GM21528 (cell line): ENCODE data around the gene GPR34.
"Not testable (repeated sequence)": the region's sequence is repeated elsewhere in the genome, so short reads cannot be mapped to it uniquely, and the experiment has no call there.

ENCODE experiments used
- ATAC-seq: cut with Tn5 transposase; IDR thresholded peaks from one replicate; pipeline ENCODE4 v1.9.1; 2021; ENCODE audit warnings: mild to moderate bottlenecking, moderate library complexity; ENCODE audit not compliant: unreplicated experiment, low FRiP score

The GPR34 gene

DNA sequence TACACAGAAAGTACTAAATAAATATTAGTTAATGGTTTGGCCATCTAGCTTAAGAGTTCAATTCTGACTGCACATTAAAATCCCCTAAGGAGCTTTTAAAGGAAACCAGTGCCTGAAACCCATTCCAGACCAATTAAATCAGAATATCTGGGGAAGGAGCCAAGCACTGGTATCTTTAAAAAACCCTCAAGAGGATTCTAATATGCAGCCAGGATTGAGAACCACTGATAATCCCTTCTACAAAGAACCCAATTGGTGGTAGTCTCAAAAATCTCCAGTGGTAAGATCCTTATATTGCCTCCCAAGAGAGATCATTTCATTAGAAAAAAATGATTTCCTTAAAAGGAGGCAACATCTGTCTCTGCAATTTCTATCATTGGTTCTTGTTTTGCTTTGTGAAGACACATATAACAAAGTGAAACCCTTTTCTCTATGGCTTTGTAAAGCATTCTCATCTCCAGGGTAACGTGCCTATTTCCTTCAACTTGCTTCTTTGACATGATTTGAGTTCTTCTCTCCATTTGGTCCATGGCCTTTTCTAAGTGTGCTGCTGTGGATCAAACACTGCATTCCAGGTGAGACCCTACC is 3.5 kb downstream of the GPR34 start:
- no peak for ATAC-seq

- no peak for ATAC-seq
Measured at GRCh38 chrX:41693024-41693423, 4.3 kb downstream of the GPR34 start.

DNA sequence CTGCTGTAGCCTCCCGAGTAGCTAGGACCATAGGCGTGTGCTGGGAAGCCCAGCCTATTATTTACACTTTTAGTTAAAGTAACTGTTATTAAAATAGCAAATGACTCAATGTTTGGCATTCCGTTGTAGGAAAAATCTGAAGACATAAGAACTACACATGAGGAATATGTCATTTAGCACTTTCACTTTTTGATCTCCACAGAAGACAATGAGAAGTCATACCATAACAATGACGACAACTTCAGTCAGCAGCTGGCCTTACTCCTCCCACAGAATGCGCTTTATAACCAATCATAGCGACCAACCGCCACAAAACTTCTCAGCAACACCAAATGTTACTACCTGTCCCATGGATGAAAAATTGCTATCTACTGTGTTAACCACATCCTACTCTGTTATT is 6.7 kb downstream of the GPR34 start:
- ATAC-seq: no peak

GRCh38 chrX:41703574-41704029 is 14.8 kb downstream of the GPR34 start:
- no peak for ATAC-seq

DNA sequence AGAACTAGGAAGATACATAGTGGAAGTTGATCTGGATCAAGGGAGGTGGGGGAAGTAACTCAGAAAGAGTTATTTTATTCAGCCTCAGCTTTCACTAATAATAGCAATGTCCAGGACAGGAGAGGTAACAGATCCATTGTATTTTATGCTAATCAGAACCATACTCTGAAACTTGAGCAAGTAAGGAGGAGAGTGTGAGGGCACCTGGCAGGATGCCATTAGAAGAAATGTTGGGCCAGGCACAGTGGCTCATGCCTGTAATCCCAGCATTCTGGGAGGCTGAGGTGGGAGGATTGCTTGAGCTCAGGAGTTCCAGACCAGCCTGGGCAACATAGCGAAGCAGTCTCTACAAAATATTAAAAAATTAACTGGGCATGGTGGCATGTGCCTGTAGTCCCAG is 16.3 kb downstream of the GPR34 start:
- no peak for ATAC-seq

DNA sequence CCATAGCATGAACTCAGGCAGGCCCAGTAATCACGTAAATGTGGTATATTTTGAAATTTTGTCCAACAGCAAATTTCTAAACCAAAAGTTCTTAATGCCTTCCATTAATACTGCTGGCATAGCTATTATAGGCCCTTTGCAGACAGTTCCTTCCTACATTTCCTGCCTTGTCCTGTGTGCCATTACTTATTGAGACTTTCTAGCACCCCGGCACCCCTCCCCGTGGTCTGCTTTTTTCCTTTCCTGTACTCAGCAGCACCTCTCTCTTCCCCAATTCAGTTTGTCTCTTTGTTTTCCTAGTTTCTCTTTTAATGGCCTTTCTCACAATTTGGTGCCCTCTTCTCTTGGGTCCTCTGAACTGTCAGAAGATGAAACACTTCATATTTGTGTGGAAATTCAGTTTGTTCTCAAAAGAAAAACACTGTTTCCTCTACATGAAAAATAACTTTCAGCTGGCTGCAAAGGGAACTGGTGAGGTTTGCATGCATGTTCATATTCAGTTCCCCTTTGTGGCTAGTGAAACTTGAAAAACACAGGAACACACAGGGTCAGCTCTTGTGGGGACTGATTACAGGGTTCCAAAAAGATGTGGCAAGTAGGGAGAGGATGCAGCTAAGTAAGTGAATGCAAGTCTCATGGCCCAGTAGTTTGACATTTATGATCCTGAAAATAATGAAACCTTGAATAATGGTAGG is 17.1 kb downstream of the GPR34 start:
- no peak for ATAC-seq

DNA sequence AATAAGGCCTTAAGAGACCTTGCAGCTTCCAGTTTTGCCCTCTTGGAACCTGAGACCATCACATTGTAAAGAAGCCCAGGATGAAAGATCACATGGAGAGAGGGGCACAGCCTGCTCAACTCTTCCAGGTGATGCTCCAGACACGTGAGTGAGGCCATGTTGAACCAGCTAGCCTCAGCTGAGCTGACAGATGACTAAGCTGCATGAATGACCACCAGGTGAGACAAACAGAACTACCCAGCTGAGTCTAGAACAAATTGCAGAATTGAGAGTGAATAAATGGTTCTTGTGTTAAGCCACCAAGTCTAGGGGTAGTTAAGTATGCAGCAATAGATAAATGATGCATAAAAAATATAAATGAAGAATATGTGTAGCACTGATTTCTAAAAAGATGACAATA is 18.4 kb downstream of the GPR34 start:
- ATAC-seq: no peak

GRCh38 chrX:41708486-41708885 is 19.7 kb downstream of the GPR34 start:
- no peak for ATAC-seq

DNA sequence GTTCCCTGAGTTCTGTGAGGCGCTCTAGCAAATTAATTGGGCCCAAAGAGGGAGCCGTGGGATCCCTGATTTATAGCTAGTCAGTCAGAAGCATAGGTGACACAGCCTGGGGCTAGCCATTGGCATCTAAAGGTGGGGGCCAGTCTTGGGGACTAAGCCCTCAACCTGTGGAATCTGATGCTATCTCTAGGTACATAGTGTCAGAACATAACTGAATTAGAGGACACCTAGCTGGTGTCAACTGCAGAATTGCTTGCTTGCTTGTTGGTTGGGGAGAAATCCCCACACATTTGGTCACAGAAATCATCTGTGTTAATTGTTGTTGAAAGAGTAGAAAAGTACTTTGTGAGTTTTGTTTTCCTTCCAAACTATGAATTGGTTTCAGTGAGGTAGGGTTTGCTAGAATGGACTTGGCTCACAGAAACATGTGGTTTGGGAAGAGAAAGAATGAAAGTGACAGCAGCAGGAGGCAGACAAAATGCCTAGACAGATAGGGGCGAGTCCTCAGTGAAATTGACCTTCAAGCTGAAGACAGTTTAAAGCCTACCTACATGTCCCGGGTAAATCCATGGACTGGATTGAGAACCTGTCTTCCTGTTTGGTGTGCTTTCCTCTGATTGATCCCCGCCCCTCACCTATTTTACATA is 22.4 kb downstream of the GPR34 start:
- no peak for ATAC-seq

GRCh38 chrX:41716222-41716621 is 27.4 kb downstream of the GPR34 start:
- ATAC-seq: no peak

DNA sequence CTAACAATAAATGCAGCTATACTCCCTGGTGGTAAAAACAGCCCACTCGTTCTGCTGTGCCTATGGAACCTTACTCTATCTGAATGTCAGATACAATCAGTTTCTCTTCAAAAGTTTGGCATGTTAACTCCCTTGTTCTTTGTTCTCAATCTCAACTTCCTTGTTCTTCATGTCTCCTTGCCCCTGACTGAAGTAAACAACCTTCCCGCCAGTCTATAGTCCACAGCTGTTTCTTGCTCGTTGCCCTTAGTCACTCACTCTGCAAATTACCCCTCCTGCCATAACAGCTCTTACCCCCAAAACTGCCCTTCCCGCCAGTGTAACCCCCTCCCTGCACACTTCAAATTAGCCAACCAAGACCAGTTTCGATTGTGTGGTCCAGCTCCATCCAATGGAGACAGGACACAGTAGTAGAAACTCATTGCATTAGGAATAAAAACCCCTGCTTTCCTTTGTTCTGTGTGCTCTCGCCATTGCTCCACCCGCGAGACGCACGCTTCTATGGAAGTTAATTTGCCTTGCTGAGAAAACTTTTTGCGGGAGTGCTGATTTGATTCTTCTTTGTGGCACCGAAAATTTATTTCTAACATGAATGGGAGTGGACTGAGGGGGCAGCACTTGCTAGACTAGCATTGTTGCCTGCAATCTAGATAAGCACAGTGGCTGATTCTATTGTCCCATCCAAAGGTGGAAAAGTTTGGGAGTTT is 28.1 kb downstream of the GPR34 start:
- ATAC-seq: no peak

GRCh38 chrX:41718481-41719235 is 29.9 kb downstream of the GPR34 start:
- ATAC-seq: no peak

DNA sequence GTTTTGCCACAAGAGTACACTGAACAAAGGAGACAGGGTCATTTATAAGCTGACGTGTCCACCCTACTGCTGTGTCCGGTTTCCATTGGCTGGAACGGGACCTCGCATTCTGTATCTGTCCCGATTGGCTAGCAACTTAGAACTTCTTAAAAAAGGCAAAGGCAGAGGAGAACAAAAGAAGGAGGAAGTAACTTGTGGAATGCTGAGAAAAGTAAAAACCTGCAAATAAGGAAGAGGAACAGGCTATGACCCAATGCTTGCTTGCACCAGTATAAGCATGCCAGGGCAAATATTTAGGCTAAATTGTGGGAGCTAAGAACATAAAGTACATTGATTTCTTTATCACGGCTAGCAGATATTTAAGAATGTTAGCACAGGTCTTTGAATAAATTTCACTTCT is 30.8 kb downstream of the GPR34 start:
- ATAC-seq: not testable (repeated sequence)

- ATAC-seq: peak; percentile 82
Measured at GRCh38 chrX:41720125-41720779, 31.5 kb downstream of the GPR34 start.

DNA sequence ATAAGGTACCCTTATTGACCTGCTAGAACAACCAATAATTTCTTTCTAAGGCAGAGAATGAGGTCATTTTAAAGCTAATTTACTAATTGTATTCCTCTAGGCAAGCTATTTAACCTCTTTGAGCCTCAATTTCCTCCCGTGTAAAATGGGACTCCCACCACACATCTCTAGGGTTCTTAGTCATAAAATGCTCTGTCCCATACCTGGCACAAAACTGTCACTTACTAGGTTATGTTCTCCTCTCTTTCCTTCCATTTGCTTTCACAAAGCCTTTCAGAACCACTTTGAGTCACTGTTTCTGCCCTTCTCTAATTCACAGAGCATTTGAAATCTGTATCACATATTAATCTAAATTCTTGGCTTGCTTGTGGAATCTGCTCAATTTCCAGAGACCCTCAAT is 32.8 kb downstream of the GPR34 start:
- no peak for ATAC-seq

GRCh38 chrX:41722214-41722613 is 33.4 kb downstream of the GPR34 start:
- no peak for ATAC-seq

GRCh38 chrX:41722816-41723618 is 34.2 kb downstream of the GPR34 start:
- no peak for ATAC-seq

GRCh38 chrX:41723826-41724225 is 35.1 kb downstream of the GPR34 start, which contains the start of gene GPR82:
Gene GPR82 (plus strand): TSS chrX:41724181. CDS start chrX:41727027, 2,846 bp downstream.
- no peak for ATAC-seq

DNA sequence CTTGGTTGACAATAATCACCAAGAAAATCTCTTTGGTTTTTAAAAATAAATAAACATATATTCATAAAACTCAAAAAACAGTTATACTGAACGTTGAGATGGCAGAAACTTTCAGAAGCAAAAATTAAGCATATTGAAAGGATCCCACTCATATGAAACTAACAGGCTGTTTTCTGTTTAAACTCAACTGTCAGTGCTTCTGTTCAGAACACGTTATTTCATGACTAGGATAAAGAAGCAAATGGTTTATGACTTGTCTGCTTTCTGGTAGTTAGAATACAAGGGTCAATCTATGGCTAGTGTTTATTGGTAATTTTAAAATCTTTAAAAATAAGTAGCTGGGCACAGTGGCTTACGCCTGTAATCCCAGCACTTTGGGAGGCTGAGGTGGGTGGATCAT is 39.4 kb downstream of the GPR34 start:
- no peak for ATAC-seq
